Activated CD4-positive, alpha-beta T cell treated with anti-CD3 and anti-CD28 coated beads for 48 hours (primary cell): Measurements from ENCODE around the gene TRAIP.
"Not testable (repeated sequence)": the region's sequence is repeated elsewhere in the genome, so short reads cannot be mapped to it uniquely, and the experiment has no call there.

ENCODE experiments used
- DNase-seq: peaks from one replicate; pipeline ENCODE4 v3.0.0-alpha.2; 2020

Gene TRAIP, protein sequence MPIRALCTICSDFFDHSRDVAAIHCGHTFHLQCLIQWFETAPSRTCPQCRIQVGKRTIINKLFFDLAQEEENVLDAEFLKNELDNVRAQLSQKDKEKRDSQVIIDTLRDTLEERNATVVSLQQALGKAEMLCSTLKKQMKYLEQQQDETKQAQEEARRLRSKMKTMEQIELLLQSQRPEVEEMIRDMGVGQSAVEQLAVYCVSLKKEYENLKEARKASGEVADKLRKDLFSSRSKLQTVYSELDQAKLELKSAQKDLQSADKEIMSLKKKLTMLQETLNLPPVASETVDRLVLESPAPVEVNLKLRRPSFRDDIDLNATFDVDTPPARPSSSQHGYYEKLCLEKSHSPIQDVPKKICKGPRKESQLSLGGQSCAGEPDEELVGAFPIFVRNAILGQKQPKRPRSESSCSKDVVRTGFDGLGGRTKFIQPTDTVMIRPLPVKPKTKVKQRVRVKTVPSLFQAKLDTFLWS

DNA sequence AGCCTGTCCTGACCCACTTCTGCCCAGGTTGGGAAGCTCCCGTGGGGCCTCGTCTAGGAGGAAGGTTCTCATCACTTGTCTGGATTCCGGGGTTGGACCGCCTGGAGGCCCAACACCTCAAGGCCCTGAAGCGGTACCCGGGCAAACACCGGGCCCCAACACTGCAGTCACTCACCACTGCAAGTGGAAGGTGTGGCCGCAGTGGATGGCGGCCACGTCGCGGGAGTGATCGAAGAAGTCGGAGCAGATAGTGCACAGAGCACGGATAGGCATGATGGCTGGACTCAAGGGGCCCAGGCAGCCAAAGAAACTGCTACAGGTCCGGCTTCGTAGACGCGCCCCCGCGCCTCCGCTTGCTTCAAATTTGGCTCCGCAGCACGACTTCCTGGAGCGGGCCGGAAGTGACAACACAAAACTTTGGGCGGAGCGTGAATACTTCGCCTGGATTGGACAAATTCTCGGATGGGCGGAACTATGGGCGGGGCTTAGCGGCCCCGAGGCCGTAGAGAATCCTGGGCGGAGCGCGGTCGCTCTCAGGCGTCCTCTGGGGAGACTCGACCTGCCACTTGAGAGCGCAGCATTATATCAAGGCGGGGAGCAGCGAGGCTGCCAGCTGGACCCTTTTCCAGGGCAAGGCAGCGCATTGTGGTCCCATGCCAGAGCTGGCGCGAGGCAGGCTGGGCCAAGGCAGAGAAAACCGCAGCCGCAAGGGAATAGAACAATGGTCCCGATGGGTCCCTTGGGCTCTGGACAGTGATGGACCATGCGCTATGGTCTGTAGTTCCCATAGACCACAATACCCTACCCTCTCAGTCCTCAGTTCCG, at the start of gene TRAIP:
Gene TRAIP (minus strand): TSS at position 384 of the 825 bp plus-strand sequence. CDS start 111 bp downstream, at position 273.
- peak; percentile 96 for DNase-seq

DNA sequence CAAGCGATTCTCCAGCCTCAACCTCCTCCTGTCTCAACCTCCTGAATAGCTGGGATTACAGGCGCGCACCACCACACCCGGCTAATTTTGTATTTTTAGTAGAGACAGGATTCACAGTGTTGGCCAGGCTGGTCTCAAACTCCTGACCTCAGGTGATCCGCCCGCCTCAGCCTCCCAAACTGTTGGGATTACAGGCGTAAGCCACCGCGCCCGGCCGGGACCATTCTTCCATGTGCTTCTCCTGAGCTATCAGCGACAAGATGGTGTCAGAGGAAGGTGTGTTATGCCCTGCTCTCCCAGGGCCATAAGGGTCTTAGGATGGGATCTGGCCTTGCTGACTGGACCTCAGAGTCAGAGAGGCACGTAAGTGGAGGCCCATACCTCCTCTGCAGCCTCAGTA, 48.1 kb upstream of the TRAIP start:
- not testable (repeated sequence) for DNase-seq

DNA sequence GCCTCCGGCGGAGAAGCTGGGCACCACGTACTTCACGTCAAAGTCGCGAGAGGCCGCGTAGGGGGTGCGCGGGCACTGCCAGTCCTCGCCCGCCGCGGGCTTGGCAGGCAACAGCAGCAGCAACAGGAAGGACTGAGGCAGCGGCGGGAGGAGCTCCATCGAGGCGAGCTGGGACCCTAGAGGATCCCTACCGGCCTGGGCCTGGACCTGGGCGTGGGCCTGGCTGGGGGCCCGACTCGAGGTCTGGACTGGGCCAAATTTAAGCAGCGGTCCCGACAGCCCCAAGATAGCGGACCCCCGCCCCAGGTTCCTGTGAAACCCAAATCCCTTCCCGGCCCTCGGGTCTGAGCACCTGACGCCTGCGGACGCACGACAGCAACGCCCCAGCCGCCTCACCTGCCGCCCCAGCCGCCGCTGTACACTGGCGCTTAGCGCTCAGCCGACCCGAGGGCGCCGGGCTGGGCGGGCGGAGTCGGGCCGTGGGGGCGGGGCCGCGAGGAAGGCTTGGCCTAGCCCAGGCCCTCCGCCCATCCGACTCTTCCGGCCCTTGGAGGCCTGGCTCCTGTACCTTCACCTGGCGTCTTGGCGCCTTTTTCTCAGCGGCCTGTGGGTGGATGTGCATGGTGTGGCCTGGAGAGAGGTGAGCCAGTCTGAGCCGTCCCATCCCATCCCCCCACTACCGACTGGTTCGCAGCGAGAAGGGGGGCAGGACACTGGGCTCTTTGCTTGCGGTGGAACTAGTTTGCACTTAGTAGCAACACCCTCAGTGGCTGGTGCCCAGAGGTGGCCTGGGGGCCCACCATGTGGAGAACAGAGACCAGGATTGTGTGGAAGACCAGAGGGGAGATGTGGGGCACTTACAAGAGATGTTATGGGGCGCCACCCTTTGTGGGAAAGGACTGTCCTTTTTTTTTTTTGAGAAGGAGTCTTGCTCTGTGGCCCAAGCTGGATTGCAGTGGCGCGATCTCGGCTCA, 47.4 kb upstream of the TRAIP start, which contains the start of gene MST1R:
Gene MST1R (minus strand): TSS at position 423 of the 974 bp plus-strand sequence. CDS start 264 bp downstream, at position 159.
- peak; percentile 92 for DNase-seq

DNA sequence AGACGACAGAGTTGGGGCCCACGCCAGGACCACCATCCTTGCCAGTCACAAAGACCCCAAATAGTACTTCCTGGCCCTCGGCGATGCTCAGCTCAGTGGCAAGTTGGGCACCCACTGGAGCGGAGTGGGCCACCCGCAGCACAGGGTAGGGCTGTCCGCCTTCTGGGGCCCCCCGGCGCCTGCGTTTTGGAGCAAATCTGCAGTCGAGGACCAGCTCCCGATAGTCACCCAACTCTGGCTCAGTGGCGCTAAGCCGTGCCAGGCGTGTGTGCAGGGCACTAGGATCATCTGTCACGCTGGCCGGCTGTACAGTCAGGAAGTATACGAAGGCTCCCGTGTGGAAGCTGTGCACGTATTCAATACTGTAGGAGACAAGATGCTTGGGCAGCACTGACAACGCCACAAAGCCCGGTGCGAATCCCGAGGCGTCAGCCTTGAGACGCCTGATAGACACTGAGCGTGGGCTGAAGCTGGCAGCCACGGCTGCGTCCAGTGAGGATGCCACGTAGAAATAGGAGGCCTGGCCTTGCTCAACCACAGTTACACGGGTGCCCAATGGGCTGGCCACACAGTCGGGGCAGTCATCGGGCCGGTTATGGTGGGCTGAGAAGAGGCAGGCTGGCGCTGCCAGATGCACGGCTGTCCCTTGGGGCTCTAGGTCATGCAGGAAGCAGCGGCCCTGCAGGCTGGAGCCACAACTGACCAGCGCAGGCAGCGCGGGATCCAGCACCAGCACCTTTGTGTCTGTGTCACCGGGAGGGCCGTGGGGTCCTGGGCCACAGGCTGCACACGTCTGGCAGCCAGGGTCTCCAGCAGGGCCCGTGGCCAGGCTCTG, 46.4 kb upstream of the TRAIP start:
- no peak for DNase-seq

DNA sequence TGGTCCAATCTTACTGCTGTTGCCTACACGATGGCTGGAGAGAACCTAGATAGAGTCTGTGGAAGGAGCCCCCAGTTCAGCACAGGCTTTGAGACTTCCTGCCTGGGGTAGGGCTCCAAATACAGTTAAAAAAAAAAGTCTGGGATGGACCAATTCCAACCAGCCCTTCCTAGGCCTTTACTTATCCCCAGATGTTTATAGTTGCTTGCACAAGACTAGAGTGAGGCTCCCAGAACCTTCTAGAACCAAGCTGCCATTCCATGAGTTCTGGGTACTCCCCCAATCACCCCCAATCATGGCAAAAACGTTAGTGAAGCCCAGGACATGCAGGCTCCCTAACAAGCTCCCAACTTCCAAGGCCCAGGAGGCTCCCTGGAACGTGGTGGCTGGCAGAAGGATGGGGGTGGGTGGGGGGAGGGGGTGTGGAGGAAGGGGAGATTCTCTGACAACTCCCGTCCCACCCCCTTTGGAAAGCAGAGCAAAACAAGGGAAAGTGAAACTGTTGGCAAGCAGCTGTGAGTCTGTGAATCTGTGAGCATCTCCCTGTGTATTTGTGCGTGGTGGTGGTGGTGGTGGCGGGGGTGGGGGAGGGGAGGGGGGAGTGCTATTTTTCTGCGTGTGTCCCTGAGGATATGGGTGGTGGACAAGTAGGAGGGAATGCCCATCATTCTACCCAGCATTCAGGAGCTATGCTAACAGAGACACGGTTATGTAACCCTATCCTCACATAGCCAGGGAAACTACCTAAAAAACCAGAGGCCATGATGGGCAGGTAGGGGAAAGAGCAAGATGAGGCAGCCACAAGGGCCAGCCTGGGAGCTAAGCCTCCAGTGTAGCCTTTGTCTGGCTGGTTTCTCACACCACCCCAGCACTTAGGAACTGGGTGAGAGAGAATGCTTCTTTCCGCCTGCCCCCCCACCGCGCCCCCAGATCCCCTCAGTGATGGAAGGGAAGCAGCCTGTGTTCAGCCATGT, 45.3 kb upstream of the TRAIP start:
- no peak for DNase-seq

DNA sequence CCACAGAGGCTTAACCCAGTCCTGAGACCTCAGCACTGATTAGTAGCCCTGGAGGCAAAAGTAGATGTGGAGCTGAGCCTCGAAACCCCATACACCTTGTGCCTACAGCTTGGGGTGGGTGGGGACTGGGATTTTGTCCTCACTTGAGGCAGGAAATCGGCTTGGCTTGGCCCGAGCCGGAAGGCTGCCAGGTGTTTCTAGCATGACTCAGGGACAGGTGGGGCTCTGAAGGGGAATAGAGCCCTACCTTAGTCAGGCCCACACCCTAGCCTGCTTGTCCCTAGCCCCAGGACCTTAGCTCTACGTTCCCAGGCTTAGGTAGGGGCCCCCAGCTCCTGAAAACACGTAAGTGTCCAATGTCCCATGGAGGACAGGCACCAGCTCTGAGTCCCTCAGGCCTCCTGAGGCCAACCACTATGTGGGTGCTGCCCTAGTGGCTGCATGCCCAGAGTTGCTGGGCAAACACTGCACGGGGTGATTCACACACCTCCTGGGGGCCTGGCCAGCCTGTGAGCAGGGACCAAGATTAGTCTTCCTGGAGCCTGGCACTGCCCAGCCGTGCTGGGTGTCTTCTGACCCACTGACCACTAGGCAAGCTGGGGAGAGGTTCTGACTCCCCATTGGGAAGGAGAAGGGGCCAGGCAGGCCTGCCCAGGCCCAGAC, 44.3 kb upstream of the TRAIP start:
- no peak for DNase-seq

DNA sequence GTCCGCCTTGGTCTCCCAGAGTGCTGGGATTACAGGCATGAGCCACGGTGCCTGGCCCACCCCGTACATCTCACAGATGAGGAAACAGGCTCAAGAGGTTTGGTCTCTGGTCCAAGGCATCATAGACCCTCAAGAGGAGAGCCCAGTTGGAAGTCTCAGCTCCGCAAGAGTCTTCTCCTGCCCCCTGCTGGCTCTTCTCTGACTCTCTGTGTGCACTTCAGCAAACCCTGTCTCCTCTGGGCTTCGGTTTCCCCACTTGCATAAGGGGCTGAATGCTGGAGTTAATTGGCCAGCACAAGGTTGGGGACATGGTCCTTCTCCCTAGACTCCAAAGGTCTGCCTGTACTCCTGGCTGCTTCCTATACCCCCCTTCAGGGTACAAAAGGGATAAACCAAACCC, 43.5 kb upstream of the TRAIP start:
- peak; percentile 19 for DNase-seq

DNA sequence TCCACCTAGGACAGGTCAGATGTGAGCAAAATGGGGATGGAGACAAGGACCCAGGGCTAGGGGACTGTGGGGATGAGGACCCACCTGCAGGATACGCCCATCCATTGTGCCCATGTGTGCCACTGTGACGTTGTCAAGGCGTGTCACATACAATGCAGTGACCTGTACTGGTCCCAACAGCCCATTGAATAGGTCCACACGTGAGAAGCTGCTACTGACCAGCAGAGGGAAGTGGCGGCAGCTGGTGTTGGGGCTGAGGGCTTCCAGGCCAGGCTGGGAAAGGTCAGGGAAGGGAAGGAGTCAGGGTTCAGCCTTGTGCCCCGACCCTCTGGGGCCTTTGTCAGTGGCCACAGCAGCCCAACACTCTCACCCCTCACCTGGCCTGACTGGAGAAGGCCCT, 42.6 kb upstream of the TRAIP start:
- DNase-seq = no peak

DNA sequence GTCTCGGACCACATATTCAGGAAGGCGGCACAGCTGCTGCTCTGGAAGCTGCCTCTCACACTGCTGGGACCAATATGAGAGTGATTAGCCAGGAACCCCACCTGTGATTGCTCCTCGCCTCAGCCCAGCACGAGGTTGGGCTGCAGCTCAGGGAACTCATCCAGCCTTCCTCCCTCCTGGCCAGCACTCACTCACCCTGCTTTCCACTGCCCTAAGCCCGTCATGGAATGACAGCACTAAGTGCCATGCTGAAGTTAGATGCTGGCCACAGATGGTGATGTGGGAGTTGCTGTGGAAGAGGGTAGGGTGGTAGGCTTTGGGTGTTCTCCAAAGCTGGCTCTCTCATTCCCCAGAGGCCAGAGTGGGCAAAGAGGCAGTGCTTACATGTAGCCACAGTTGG, 40.0 kb upstream of the TRAIP start:
- DNase-seq = no peak

DNA sequence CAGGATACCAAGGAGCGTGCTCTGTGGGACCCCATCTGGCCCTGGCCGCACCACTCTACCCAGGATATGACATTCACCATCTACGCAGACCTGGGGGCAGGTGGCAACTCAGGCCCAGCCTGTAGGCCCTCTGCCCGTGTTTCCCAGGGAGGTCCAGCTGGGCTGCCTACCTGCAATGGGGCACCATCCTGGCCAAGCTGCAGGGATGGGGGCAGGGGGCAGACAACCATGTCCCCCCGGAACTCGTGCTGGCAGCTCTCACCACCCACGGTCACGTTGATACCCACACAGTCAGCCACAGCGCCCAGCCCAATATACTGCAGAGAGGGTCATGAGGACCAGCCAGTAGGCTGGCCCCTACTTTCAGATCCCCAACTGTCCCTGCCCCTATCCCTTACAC, 39.4 kb upstream of the TRAIP start:
- no peak for DNase-seq

DNA sequence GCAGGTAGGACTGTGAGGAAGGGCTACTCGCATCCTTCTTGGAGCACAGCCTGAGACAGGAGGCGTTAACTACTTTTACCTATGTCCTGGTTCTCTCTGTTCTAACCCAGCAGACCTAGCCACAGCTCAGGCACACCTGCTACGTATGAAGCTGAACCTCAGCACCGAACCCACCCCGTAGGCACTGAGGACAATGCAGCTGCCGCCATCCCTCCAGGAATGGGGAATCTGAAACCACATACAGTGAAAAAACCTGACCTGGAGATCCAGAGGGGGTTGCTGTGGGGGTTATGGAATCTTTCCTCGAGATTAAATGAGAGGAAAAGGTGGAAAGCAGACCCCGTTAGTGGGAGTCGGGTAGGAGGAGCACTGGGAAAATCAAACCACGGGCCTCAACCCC, 32.9 kb upstream of the TRAIP start:
- no peak for DNase-seq

DNA sequence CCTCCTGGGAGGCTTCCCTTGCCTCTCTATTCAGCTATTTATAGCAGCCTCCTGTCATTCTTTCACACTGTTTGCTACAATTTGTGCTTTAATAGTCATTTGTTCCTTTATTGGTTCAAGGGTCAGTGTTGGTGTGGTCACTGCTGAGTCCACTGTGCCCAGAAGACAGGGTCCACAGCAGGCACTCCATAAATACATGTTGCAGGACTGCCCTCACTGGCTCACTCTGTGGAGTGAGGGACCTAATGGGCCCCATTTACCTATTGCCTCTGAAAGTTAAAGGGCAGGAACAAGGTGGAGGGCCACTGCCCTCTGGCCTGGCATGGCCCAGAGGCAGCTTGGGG, 30.5 kb upstream of the TRAIP start:
- no peak for DNase-seq

DNA sequence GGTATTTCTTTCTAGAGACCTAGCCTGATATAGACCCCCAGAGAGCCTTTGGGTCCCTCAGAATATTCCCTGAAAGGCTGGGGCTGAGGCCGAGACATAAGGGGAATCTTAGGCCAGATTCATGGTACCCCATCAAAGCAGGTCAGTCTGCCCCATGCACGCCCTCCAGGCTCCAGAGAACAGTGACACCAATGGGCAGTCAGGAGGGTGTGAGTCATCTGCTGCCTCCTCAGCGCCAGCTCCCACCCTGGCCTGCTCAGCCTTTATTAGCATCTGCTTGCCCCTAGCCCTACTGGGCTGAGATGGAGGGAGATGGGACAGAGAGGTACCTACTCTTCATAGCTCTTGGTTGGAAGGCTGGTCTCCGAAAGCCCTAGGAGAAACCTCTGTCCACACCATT, 27.6 kb upstream of the TRAIP start:
- DNase-seq = no peak

DNA sequence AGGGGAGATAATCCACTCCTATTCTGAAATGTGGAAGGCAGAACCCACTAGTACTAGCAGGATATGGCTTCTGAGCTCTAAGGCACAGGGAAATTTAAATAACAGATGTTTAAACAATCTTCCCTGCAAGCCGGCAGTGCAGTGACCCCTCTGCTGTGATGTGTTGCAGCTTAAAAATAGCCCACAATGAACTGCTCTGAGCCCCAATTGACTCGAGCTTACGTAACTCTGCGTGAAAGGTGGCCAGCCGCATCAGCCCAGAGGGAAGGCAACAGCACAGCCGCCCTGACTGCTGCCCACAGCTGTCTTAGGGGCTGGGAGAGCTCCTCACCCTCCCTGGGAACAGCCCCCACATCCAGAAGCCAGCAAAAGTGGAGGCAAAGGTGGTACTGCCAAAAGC, 25.8 kb upstream of the TRAIP start:
- DNase-seq = no peak

DNA sequence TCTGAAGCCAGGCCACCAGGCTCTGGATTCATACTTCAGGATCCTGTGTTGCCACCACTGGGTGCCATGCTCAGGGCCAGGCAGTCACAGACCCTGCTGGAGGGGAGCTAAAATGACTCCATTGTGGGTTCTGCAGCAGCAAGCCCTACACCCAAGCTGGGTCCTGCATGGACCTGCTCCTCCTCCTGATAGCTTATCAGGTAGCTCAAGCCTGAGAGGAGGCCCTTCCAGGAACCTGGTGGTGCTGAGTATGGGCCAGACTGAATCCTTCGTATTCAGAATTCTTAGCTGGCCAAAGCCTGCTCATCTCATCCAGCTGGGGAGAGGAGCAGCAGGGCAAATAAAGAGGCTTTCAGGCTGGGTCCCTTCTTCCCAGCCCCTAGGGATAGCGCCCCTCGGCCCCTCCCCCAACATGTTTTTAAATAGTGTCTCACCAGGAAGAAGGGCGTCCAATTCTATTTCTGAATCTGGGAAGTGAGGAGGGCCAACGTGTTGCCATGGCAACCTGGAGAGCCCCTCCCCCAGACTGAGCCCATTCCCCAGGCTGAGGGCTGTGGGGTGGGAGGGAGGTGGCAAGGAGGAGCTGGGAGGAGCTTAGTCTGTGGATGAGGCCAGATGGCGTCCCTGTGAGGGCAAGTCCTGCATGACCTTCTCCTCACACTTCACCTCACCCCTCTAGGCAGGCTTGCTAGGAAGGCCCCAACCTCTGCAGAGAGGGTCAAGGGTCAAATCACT, 24.4 kb upstream of the TRAIP start:
- no peak for DNase-seq

DNA sequence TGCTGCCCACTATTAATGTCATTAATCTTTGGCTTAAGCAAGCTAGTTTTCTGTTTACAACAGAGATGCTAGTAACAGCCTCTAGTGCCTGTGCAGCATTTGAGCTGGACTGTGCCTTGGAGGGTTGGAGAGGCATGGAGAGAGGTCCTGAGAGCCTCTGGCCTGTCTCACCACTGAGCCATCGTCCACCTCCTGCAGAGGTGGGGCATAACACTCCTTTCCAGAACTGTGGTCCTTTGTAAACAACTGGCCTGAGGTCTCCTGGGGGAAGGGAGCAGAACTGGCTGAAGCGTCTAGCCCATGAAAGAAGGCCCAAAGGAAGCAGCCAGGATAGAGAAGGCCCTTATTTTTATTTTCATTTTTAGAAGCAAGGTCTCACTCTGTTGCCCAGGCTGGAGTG, 23.4 kb upstream of the TRAIP start:
- no peak for DNase-seq

DNA sequence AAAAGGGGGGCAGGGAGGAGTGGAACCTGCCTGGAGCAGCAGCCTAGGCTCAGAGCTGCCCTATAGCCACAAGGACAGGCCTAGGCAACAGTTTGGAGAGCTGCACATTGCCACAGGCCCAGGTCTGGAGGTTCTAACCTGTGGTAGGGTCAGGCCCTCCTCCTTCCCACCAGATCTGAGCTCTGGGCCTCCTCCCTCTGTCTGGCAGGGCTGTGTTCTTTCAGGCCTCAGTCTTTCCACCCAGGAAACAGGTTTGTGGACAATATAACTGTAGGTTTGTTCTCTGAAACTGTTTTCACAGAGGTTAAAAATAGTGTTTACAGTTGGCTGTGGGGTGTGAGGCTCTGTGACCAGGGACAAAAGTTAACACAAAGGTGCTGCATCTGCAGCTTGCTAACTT, 22.3 kb upstream of the TRAIP start:
- DNase-seq = no peak

DNA sequence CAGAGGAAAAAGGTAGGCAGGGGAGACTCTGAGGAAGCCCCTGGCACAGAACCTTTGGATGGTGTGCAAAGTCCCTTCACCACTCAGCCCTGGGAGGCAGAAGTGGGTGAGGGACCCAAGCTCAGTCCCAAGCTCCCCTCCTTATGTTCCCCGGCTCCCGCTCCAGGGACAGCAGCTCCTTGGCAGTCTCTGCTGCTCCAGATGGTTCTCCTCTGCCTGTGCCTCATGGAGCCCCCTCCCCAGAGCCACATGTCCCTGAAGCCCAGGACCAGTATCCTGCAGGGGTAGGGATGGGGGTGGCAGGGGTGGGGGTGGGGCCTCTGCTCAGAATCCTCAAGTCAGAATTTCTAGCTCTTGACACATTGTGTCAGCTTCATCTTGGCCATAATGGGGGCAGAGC, 21.4 kb upstream of the TRAIP start:
- DNase-seq = no peak

DNA sequence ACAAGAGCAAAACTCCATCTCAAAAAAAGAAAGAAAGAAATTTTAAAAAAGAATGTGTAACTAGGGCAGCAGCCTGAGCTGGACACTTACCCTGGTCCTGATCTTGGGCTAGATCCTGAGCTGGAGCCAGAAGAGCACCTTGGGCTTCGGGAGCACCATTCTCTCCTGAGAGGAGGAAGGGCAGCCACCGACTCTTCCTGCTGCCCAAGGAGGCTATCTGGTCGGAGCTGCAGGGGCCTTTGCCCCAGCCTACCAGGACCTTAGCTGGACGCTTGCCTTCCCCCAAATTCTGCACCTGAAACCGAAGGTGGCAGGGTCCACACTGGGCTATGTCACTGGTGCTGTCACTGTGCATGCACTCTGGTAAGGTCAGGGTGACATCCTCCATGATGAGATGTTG, 20.2 kb upstream of the TRAIP start:
- no peak for DNase-seq
